ENCODE data around the gene NFX1.
A peak's percentile ranks its signal among the peaks of the same experiment; 100 is the strongest.

The NFX1 gene

DNA sequence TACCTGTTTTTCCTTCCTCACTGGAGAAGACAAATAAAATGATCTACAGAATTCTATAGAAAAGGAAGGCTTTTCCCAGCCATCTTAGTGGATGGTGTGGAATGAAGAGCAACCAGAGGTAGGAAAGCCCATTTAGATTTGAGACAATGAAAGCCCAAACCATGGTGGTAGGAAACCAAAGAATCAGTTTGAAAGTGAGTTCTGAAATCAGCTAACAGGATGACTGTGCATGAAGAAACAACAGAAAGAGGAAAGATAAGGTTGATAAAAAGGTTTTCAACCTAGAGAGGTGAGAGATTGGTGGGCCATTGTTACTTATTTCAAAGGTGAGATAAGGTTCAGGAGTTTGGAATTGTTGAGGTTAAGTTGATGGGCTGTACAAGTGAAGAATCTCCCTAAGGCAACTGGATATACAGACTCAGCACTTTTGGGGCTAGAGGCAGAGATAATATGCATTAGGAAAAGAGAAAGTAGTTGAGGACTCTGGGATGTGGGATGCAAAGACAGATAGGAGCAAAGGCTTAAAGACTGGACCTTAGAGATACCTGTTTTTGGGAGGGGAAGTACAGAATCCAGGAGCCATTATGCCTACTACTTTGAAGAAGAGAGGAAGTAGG, 23.1 kb upstream of the NFX1 start:
- DNase-seq: peak in 1 of 5 donors; percentile 34

GRCh38 chr9:33270146-33270545, 20.2 kb upstream of the NFX1 start:
- no peak for DNase-seq

DNA sequence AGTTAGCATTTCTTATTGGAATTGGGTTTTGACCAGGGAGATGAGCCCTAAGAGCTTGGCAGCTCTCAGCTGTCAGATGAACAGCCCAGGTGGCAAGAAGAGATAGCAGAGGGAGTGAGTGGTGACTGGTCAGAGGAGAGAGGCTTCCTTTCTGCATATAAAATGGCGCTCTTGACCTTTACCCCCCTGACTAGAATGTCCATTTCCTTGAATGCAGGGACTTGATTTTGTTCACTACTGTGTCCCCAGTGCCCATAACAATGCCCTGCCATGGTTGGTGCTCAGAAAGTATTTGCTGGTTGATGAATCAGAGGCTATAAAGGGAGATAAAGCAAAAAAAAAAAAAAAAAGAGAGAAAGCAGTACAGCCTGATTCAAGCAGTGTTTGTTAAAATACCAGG, 18.3 kb upstream of the NFX1 start:
- no peak for DNase-seq

DNA sequence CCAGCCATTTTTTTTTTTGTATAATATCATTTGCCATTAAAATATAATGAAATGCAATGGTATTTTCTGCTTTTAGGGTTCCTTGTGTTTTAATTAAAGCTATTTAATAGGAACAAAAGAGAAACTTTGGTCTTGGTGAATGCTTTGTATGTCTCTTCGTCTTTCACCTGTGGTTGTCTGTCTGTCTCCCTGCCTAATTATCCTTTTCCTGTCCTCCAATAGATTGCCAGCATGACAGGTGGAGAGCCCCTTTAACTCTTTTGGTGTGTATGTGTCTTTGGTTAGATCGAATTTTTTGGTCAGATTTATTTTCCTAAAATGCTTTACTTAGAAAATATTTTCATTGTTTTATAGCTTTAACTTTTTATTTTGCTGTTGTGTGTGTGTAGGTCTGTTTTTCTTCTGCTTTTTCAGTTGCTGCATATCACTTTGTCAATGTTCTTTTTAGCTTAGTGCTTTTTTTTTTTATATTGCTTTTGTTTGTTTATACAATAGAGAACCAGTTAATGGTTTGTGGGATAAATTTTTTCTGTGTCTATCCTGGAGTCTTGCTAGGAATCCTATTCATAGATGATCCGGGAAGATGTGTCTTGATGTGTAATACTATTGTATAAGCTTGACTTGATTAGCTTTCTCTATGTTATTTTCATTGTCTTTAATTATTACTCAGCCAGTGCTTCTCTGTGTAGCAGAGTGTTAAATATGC, 16.9 kb upstream of the NFX1 start:
- DNase-seq: no peak

- no peak for DNase-seq
These were observed 16.4 kb upstream of the NFX1 start for GRCh38 chr9:33273972-33274328.

DNA sequence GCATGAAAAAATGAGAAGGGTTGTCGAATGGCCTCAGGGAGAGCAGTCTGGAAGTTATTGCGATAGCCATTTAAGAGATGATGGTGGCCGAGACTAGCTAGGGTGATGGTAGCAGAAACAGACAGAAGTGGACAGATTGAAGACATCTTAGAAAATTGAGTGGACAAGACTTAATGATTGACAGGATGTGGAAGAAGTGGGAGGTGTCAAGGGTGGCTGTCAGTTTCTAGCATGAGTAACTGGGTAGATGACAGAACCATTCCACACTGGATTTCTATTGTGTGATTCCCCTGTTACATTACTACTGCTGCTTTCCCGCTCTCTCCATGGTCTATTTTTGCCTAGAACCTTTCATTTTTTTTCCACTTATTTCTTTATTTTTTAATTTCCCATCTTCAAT, 12.8 kb upstream of the NFX1 start:
- DNase-seq: no peak

DNA sequence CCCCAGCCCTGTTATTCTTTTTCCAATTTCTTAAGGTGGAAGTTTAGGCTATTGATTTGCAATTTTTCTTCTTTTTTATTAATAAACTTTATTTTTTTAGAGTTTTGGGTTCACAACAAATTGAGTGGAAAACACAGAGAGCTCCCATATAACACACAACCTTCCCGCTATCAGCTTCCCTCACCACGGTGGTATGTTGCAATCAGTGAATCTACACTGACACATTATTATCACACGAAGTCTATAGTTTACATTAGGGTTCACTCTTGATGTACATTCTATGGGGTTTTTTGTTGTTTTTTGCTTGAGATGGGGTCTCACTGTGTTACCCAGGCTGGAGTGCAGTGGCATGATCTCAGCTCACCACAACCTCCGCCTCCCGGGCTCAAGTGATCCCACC, 4.8 kb upstream of the NFX1 start:
- DNase-seq: no peak

DNA sequence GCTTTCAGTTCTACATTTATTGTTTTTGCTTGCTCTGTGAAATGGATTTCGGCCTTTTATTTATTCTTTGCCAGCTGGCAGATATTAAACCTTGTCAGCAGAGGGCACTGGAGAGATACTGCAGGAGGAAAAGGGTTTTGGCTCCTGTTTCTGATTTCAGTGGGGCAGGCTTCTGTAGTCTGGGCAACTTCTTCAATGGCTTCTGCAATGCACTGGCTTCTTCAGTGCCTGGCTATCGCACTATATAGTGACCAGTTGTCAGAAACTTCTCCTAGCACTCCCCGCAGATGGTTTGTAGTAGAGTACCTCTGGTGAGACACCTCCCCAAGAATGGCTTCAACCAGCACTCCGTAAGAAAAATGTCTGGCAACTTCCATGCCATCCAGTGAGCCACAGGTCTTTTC, 3.2 kb upstream of the NFX1 start:
- peak in 3 of 5 donors; percentile 36 to 71 (median 37) for DNase-seq

DNA sequence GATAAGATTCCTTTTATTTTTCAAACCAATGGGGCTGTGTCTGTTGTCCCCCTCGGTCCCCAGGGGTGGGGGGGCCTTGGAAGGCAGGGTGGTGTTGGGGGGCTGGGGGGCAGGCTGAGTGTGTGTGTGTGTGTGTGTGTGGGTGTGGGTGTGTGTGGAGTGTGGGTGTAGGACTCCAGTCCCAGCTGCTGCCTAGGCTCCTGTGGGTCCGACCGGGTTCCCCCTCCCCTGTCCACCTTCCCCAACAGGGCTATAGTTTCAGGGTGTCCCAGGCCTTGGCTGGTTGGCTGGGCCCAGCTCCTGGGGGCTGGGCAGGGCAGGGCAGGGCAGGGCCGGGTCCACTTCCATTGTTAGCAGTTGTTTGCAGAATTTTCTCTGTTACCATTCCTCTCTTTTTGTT, 2.1 kb upstream of the NFX1 start:
- no peak for DNase-seq

- DNase-seq: no peak
These were observed 1.4 kb upstream of the NFX1 start for GRCh38 chr9:33288828-33289483.

DNA sequence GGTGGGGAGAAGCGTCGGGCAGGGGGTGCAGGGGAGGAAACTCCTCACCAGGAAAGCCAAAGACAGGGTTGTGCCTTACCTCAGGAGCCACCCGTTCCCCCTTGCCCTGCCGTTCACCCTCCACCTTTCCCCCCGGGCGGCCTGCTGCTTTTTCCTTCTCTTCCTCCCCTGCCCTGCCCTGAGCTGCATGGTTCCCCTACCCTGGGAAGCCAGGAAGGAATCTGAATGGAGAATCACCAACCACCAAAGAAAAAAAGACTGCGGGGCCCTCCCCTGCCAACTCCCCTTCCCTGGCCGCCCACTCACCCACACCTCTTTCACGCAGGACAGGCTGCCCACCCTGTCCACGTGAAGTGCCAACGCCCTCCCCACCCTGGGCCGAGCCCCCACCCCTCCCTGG, 820 bp upstream of the NFX1 start:
- DNase-seq: no peak

DNA sequence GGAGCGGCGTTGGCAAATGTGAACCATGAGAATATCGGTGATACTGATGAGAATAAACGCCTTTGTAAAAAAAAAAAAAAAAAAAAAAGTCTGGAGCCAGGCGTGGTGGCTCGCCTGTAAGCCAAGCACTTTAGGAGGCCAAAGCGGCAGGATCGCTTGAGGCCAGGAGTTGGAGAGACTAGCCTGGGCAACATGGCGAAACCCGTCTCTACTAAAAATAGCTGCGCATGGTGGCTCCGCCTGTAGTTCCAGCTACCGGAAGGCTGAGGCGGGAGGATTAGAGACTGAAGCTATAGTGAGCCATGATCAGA, 425 bp upstream of the NFX1 start:
- DNase-seq: no peak

GRCh38 chr9:33291031-33291397, 698 bp downstream of the NFX1 start:
- no peak for DNase-seq

GRCh38 chr9:33291901-33292300, 1.6 kb downstream of the NFX1 start:
- peak in 1 of 5 donors; percentile 36 for DNase-seq

DNA sequence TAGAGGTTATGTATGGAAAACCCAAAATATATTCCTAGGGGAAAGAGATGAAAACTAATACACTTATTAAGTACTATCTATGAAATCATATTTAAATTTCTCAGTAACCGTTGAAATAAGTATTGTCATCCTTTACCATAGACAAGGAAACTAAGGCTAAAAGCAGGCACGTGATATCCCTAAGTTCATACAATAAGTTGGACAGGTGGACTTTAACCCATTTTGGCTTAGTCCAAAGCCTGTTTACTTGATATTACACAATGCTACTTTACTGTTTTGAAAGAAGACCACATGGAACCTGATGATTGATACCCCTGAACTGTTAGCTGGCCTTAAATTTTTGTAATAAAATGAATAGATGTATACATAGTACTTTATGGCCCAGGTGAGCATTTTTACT, 3.5 kb downstream of the NFX1 start:
- no peak for DNase-seq

GRCh38 chr9:33294670-33295432, 4.5 kb downstream of the NFX1 start:
- DNase-seq: no peak

DNA sequence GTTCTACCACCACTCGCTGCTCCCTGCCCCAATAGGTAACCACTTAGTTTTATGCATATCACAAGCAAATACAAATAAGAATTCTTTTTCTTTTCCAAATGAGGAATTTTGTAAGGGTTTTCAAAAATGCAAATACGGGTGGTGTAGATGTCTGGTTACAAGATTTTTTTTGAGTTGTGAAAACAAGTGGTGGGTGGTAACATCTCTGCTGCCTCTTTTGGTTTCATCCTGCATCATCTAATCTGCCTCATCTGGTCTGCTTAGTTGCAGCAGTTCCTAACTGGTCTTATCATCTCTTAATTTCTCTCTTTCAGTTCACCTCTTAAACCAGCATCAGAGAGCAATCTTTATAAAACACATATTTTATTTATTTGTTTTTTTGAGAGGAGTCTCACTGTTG, 5.3 kb downstream of the NFX1 start:
- peak in 1 of 5 donors; percentile 45 for DNase-seq

DNA sequence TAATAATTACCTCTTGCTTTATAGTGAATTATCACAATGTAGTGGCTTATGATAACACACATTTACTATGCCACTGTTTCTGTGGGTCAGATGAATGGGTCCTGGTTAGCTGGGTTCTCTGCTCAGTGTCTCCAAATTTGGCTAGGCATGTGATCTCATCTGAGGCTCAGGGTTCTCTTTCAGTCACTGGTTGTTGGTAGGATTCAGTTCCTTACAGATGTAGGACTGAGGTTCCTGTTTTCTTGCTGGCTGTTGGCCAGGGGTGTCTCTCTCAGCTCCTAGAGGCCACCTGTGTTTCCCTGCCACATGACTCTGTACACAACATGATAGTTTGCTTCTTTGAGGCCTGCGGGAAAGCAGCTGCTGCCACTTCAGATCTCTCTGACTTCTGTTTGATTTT, 7.1 kb downstream of the NFX1 start:
- DNase-seq: peak in 1 of 5 donors; percentile 23

DNA sequence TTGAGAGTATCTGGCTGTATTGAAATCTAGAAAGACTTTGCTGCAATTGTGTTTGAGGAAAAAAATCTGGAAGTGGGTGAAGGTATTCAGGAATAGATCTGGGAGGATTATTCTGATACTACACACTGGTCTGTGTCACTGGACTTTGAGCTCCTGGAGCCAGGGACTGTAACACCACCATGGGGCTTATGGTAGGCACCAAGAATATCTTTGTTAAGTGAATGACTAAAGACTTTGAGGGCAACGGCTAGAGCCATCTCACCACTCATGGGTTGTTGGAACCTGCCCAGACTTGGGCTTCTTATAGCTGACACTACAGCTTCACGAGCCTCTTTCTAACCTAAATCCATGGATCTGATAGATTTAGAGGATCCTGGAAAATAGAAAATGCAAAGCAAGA, 10.2 kb downstream of the NFX1 start:
- DNase-seq: no peak

- DNase-seq: no peak
These were observed 14.0 kb downstream of the NFX1 start for GRCh38 chr9:33304362-33304761.

GRCh38 chr9:33306037-33306436, 15.7 kb downstream of the NFX1 start:
- DNase-seq: peak in 1 of 5 donors; percentile 74

- DNase-seq: no peak
These were observed 16.8 kb downstream of the NFX1 start for GRCh38 chr9:33307067-33307466.

- DNase-seq: no peak
These were observed 19.6 kb downstream of the NFX1 start for GRCh38 chr9:33309903-33310302.

- DNase-seq: no peak
These were observed 20.4 kb downstream of the NFX1 start for GRCh38 chr9:33310748-33311147.

Measured in T-helper 1 cell (primary cell).